NCI-H128 (cell line): ENCODE measurements around the gene FAM228A.
"Not testable (repeated sequence)": the region's sequence is repeated elsewhere in the genome, so short reads cannot be mapped to it uniquely, and the experiment has no call there.

ENCODE experiments used
- DNase-seq: peaks from one replicate; lab custom pipeline; 2025; ENCODE audit not compliant: unreplicated experiment; lab: John Stamatoyannopoulos, UW

The FAM228A gene

GRCh38 chr2:24190503-24190902 lies 15.7 kb downstream of the FAM228A start:
- no peak for DNase-seq

DNA sequence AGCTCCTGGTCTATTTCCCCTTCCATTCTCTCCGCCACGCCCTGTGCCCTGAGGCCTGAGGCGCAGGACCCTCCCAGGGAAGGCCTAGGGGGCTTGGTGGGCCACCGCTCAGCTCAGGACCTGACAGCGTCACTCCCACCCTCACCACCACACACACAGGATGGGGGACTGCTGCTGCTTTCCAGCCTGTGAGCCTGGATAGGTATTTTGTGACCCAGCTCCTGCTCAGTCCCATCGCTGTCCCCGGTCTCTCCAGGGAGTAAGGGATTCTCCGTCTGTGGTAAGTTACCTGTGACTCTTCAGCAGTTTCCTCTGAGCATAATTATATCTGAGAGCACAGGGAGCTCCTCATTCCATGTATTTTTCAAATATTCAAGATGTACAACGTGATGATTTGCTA lies 16.3 kb downstream of the FAM228A start:
- DNase-seq = no peak

DNA sequence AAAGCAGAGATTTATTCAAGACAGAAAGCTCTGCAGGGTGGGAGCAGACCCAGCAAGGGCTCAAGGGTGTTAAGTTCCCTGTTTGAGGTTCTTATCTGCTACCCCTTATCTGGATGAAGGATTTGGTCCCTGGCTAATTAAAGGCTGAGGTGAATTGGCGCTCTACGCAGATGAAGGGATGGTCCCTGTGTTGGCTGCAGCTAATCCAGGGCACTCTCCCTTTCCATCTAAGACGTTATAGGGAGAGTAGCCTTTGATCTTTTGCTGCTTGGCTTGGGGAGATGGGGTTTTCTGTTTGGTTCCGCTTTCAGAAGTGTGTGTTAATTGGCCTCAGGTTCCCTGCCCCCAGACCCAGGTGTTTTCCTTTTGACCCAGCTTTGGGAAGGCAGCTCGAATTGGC lies 17.0 kb downstream of the FAM228A start:
- DNase-seq = no peak

- DNase-seq = not testable (repeated sequence)
Observed at GRCh38 chr2:24197213-24197612, 22.4 kb downstream of the FAM228A start.

DNA sequence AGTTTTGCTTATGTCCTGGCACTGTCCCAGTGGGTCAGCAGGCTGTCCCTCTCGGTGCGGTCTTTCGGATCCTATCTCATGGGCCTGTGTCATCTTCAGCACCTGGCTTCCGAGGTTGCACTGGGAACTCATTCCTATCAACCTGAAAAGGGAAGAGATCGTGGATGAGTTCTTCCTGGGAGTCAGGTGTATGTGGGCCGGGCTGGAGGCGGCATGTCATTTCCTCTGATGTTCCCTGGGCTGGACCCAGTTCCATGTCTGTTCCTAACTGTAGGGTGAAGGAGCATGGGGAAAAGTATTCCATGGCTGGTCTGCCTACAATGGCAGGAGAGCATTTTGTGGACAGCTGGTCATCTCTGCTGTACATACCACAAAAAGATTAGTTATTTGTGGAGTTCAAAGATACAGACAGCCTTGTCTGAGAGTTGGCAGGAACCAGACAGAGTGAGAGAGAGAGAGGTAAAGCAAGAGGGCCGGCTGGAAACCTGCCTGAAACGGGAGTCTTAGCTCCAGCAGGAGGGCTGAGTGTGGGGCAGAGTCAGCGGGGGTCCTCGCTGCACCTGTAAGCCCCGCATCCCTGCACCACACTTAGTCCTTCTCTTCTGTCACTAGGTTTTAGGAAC lies 25.2 kb downstream of the FAM228A start:
- DNase-seq = no peak

GRCh38 chr2:24200799-24201198 lies 25.9 kb downstream of the FAM228A start:
- DNase-seq = no peak

GRCh38 chr2:24203029-24203786 lies 28.4 kb downstream of the FAM228A start:
- DNase-seq = no peak

GRCh38 chr2:24203787-24204150 lies 28.9 kb downstream of the FAM228A start:
- DNase-seq = no peak

DNA sequence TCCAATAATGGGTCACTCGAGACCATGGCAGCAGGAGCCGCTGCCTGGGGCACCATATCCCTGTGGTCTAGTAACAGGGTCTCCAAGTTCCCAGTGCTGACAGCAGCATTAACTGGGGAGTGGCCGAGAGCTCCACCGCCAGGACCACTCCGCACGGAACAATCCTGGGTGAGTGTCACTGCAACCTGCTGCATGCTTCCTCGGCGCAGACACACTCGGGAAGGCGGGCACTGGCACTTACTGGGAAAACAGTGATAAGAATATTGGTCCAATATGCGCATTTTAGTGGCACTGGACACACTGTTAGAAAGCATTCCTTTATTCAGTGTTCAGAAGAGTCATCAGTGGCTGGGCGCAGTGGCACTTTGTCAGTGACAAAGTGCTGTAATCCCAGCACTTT lies 29.7 kb downstream of the FAM228A start:
- DNase-seq = no peak

DNA sequence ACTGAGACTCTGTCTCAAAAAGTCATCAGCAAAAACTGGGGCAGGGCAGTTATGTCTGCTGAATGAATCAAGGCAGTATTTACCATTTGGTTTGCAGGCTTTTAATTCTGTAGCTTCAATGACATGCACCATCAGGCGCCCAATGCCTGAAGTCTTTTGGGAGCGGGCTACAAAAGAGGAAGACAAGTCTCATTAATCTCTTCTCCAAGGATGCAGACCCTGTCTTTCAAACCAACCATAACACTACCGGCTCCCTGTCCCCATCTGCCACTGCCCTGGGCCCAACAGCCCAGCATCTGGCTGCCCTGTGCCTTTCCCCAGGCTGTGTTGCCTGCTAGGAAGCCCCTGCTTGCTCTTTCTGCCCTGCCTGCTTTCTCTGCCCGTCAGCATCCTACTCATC lies 30.3 kb downstream of the FAM228A start:
- DNase-seq = no peak

GRCh38 chr2:24206242-24206641 lies 31.4 kb downstream of the FAM228A start:
- no peak for DNase-seq

DNA sequence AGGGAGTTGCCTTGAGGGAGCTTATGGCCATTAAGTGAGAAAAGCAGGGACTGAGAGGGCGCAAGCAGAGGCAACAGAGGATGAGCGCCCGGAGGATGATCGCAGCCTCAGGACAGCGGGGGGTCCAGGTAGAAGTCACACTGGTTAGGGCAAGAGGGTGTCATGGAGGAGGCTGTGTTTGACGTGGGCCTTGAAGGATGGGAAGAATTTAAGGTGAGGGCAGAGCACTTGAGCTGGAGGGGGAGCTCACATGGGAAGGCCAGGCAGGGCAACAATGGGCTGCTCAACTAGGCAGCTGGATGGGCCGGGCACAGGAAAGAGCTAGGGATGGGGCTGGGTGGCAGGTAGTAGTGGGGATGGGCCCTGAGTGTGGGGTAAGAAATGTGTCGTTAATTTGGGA lies 31.9 kb downstream of the FAM228A start:
- DNase-seq = no peak

GRCh38 chr2:24207359-24207758 lies 32.5 kb downstream of the FAM228A start:
- no peak for DNase-seq

DNA sequence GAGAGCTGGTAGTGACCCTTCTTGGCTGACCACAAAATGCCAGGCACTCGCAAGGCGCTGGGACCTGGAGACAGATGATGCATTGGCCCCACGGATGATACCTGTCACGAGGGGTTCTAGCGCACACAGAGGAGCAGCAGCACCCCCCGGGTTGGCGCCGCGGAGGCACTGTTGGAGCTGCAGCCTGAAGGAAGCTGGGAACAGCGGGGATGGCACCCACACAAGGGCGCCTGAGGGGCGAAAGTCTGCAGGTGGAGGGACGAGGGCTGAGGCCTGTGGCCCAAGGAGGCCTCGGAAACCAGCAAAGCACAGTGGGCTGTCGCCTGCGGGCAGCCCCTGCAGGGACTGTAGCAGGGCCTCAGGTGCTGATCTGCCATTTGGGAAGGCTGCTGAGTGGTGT lies 33.6 kb downstream of the FAM228A start:
- DNase-seq = no peak

GRCh38 chr2:24209389-24210105 lies 34.7 kb downstream of the FAM228A start:
- no peak for DNase-seq

GRCh38 chr2:24210106-24210455 lies 35.2 kb downstream of the FAM228A start:
- no peak for DNase-seq

DNA sequence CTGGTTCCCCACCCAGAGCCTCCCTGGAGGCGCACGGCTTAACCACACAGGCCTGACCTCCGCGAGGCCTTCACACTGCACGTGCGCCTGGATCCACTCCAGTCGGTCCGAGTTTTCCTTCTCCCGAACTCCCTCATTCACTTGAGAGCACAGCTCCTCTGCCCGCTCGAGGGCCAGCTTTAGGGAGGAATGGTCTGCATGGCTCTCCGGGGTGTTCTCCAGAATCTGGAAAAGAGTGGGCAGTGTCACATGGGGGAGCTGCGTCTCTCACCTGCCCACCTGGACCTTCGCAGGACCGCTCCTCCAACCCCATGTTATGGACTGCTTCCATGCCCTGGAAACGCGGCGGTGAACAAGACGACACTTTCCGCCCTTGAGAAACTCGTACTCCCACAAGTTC lies 35.9 kb downstream of the FAM228A start:
- no peak for DNase-seq

DNA sequence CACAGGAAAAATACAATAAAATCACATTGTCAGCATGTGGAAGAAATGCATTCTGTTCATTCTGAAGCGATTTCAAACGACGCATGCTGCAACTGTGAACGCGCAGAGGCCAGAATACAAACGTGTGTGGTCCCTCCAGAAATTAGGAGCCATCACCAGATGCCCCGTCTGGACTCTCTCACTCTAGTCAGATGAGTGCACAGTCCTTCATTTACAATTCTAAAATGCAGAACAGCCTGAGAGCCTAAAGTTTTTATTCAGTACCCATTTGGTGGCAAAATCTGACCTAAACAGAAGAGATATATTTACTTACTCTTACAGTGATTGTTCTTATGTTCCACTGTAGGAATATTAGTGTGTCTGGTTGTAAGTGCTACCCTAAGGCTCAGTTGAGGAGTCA lies 36.6 kb downstream of the FAM228A start:
- no peak for DNase-seq

GRCh38 chr2:24214880-24215279 lies 40.0 kb downstream of the FAM228A start:
- no peak for DNase-seq

DNA sequence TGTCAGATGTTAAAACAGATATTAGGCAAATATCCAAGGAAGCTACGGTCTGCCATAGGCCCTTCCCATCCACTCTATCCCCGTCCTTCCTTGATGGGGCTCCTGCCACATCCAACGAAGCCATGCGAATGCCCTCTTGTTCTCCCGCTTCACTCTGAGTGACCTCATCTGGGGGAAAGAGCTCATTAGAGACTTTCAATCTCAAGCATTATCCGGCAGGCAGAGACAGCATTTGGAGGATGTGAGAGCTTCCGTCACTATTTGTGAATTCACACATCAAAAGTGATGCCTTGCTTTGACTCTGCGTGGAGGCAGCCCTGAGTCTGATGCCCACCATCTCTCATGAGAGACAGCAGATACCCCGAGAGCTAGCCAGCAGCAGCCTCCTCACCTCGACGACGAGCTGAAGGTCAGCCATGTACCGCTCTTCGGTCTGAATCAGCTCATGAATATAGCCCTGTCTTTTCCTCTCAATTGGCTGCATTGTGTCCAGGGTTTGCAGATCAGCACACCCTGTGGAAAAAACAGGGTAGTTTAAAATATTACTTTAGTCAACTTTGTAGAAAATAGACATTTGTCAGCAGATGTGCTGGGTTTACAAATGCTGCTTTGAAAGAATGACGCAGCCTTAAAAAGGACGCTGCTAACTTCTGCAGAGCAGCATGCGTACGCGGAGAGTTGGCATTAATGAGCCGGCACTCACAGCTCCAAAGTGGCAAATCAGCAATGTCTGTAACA lies 45.9 kb downstream of the FAM228A start:
- no peak for DNase-seq

GRCh38 chr2:24221343-24222050 lies 46.6 kb downstream of the FAM228A start:
- no peak for DNase-seq
